HG02870 (cell line): ENCODE data around the gene DGKE.

Experiments
- ATAC-seq: cut with Tn5 transposase; IDR thresholded peaks from one replicate; pipeline ENCODE4 v1.9.1; 2021; ENCODE audit warnings: mild to moderate bottlenecking, moderate library complexity; ENCODE audit not compliant: unreplicated experiment

The DGKE gene

GRCh38 chr17:56833809-56834379, at the start of gene DGKE, which contains the start of gene C17orf67:
Gene DGKE, plus strand, starts transcription at chr17:56834151. Its CDS starts 645 bp downstream, at chr17:56834796.
Gene C17orf67, minus strand, starts transcription at chr17:56833920. Its CDS starts 18,110 bp downstream, at chr17:56815810.
- ATAC-seq, result peak; percentile 69

GRCh38 chr17:56785405-56785804, 48.5 kb upstream of the DGKE start:
- ATAC-seq, result no peak

- no peak for ATAC-seq
These were observed 47.8 kb upstream of the DGKE start for GRCh38 chr17:56785997-56786680.

GRCh38 chr17:56786989-56787482, 46.9 kb upstream of the DGKE start:
- peak; percentile 81 for ATAC-seq

- ATAC-seq, result no peak
These were observed 41.7 kb upstream of the DGKE start for GRCh38 chr17:56792267-56792666.

- ATAC-seq, result no peak
These were observed 40.4 kb upstream of the DGKE start for GRCh38 chr17:56793531-56793930.

- no peak for ATAC-seq
These were observed 40.0 kb upstream of the DGKE start for GRCh38 chr17:56793957-56794356.

GRCh38 chr17:56795221-56795865, 38.6 kb upstream of the DGKE start:
- ATAC-seq, result no peak

- ATAC-seq, result no peak
These were observed 37.4 kb upstream of the DGKE start for GRCh38 chr17:56796536-56796935.

- no peak for ATAC-seq
These were observed 35.0 kb upstream of the DGKE start for GRCh38 chr17:56798916-56799315.

- ATAC-seq, result no peak
These were observed 32.3 kb upstream of the DGKE start for GRCh38 chr17:56801459-56802178.

- no peak for ATAC-seq
These were observed 30.9 kb upstream of the DGKE start for GRCh38 chr17:56803071-56803470.

GRCh38 chr17:56804454-56804853, 29.5 kb upstream of the DGKE start:
- ATAC-seq, result no peak

GRCh38 chr17:56806949-56807348, 27.0 kb upstream of the DGKE start:
- ATAC-seq, result no peak

GRCh38 chr17:56807723-56808122, 26.2 kb upstream of the DGKE start:
- ATAC-seq, result no peak

- no peak for ATAC-seq
These were observed 25.4 kb upstream of the DGKE start for GRCh38 chr17:56808503-56808902.

GRCh38 chr17:56809106-56809819, 24.7 kb upstream of the DGKE start:
- ATAC-seq, result no peak

GRCh38 chr17:56809820-56810179, 24.2 kb upstream of the DGKE start:
- no peak for ATAC-seq

GRCh38 chr17:56810343-56810742, 23.6 kb upstream of the DGKE start:
- ATAC-seq, result no peak

GRCh38 chr17:56810891-56811775, 22.8 kb upstream of the DGKE start:
- no peak for ATAC-seq
